Stimulated activated CD8-positive, alpha-beta memory T cell treated with anti-CD3 and anti-CD28 coated beads, Interleukin-12 subunit alpha, Interleukin-12 subunit beta, amount 100 ng/mL, for 24 hours (primary cell): ENCODE results near the gene MIPOL1.
"Not testable (repeated sequence)": the region's sequence is repeated elsewhere in the genome, so short reads cannot be mapped to it uniquely, and the experiment has no call there.

Experiments
- DNase-seq: peaks from one replicate; pipeline ENCODE4 v3.0.0-alpha.2; 2020; ENCODE audit errors: extremely low read depth

The MIPOL1 gene

DNA sequence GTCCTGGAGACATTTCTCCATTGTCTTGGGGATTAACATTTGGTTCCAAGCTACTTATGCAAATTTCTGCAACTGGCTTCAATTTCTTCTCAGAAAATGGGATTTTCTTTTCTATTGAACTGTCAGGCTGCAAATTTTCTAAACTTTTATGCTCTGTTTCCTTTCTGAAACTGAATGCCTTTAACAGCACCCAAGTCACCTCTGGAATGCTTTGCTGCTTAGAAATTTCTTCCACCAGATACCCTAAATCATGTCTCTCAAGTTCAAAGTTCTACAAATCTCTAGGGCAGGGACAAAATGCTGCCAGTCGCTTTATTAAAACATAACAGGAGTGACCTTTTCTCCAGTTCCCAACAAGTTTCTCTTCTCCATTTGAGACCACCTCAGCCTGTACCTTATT is 264.7 kb downstream of the MIPOL1 start:
- DNase-seq: not testable (repeated sequence)

DNA sequence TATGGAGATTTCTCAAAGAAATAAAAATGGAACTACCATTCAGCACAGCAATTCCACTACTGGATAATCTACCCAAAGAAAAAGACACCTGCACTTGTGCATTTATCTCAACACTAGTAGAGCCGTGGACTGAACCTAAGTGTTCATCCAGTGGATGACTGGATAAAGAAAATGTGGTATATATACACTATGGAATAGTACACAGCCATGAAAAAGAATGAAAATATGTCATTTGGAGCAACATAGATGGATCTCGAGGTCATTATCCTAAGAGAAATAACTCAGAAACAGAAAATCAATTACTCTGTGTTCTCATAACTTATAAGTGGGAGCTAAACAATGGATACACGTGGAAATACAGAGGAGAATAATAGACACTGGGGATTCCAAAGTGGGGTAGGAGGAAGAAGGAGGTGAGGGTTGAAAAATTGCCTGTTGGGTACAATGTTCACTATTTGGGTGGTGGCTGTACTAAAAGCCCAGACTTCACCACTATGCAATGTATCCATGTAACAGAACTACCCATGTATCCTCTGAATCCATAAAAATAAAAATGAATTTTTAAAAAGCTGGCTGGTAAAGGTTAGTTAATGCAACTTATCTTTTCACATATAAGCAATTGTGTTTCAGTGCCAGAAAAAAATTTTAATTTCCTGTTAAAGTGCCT is 266.6 kb downstream of the MIPOL1 start:
- no peak for DNase-seq

DNA sequence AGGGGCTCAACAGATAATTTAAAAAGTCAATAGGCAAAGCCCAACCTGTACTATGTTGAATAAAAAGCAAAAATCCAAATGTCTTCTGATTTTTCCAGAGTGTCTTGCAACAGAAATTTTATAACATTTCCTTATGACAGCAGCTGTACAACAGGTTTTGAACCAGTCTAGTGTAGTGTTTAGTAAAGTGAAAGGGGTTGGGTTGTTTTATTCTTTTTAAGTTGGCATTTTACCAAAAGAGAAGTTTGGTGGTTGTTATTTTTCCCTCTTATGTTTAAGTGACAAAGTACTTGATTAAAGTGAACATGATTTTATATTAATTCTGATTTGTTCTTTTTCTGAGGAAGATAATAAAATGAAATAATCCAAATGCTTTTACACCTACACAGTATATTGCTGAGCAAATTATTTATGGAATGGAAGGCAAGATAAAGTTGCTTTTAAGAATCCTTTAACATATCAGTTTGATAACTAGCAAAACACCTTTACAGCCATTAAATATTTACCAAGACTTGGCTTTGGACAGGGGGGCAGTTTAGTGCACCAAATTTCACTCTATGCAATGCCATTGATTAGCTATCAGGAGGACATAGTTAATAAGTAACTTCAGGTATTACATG is 268.4 kb downstream of the MIPOL1 start:
- DNase-seq: no peak

DNA sequence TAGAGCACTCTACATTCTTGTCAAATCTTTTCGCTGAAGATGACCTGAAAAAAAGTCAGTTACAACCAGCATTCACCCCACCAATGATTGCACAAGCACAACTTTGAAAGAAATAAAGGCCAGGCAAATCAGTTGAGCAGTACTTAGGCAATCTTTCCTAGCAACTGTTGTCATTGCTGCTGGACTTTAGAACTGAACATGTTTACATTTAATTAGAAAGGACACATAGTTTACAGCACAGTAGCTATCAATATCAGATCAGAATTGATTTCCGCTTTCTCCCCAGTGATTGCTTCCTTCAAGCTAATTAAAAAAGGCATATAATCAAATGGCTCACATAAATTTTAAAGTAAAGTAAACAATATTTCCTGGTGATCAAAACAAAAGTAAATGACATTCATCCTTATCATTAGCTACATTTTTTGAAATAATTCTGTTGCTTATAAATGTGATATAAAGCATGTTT is 268.9 kb downstream of the MIPOL1 start:
- DNase-seq: no peak

DNA sequence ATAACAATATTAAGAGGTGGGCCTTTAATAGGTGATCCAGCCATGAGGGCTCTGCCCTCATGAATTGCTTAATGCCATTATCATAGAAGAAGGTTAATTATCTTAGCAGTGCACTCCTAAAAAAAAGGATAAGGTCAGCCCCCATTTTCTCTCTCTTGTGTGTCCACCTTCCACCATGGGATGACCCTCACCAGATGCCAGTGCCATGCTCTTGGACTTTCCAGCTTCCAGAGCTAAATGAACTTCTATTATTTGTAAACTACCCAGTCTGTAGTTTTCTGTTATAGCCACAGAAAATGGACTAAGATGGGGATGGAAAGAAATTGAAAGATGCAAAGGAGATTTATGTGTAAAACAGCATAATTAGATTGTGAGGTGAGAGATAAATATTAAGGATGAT is 271.9 kb downstream of the MIPOL1 start:
- no peak for DNase-seq

DNA sequence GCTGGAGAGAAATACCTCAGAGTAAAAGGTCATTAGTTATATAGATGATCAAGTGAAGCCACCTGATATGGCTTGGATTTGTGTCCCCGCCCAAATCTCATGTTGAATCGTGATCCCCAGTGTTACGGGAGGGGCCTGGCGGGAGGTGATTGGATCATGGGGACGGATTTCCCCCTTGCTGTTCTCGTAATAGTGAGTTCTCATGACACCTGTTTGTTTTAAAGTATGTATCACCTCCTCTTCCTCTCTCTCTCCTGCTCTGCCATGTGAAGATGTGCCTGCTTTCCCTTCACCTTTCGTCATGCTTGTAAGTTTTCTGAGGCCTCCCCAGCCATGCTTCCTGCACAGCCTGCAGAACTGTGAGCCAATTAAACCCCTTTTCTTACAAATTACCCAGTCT is 272.5 kb downstream of the MIPOL1 start:
- DNase-seq: no peak

DNA sequence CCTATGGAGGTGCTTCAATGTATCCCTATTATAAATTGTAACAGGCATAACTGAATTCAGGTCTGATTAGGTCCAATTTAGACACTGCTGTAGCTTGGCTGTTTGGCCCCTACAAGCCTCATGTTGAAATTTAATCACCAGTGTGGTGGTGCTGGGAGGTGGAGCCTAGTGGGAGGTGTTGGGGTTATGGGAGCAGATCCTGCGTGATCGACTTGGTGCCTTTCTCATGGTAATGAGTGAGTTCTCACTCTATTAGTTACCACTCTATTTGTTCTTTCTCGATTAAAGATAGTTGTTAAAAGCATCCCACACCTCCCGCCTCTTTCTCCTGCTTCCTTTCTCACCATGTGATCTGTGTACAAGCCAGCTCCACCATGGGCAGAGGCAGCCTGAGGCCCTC is 275.2 kb downstream of the MIPOL1 start:
- no peak for DNase-seq

DNA sequence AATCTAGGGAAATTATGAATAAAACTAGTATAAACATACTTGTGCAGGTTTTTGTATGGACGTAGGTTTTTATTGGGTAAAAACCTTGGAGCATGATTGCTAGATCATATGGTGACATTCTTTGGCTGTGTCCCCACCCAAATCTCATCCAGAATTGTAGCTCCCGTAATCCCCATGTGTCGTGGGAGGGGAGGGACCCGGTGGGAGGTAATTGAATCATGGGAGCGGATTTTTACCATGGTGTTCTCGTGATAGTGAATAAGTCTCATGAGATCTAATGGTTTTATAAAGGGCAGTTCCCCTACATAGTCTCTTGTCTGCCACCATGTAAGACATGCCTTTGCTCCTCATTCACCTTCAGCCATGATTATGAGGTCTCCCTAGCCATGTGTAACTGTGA is 276.5 kb downstream of the MIPOL1 start:
- no peak for DNase-seq

DNA sequence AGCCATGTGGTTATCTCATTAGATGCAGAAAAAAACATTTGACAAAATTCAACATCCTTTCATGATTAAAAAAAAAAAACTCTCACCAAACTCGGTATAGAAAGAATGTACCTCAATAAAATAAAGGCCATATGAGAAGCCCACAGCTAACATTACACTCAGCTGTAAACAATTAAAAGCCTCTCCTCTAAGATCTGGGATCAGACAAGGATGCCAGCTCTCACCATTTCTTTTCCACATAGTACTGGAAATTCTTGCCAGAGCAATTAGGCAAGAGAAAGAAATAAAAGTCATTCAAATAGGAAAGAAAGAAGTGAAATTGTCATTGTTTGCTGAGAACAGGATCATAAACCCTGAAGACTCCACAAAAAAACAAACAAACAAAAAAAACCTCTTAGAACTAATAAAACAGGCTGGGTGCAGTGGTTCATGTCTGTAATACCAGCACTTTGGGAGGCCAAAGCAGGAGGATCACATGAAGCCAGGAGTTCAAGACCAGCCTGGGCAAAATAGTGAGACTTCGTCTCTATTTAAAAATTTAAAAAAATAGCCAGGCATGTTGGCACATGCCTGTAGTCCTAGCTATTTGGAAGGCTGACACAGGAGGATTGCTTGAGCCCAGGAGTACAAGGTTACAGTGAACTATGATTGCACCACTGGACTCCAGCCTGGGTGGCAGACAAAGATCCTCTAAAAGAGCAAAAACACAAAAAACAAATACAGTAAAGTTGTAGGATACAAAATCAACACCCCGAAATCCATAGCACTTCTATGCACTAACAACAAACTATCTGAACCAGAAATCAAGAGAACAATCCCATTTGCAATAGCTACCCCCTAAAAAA is 282.9 kb downstream of the MIPOL1 start:
- no peak for DNase-seq

DNA sequence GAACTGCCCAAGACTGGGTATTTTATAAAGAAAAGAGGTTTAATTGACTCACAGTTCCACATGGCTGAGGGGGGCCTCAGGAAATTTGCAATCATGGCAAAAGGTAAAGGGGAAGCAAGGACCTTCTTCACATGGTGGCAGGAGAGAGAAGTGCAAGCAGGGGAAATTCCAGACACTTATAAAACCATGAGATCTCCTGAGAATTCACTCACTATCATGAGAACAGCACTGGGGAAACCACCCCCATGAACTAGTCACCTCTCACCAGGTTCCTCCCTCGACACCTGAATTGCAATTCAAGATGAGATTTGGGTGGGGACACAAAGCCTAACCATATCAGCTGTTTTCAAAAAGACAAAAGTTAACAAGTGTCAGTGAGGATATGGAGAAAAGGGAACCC is 284.7 kb downstream of the MIPOL1 start:
- no peak for DNase-seq

DNA sequence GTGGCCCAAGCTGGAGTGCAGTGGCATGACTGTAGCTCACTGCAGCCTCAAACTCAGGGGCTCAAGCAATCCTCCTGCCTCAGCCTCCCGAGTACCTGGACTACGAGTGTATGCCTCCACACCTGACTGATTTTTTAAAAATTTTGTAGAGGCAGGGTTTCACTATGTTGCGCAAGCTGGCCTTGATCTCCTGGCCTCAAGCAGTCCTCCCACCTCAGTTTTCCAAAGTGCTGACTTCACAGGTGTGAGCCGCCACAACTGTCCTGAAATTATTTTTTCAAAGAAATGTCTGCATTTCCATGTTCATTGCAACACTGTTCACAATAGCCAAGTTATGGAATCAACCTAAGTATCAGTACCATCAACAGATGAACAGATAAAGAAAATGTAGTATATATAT is 285.9 kb downstream of the MIPOL1 start:
- DNase-seq: no peak

DNA sequence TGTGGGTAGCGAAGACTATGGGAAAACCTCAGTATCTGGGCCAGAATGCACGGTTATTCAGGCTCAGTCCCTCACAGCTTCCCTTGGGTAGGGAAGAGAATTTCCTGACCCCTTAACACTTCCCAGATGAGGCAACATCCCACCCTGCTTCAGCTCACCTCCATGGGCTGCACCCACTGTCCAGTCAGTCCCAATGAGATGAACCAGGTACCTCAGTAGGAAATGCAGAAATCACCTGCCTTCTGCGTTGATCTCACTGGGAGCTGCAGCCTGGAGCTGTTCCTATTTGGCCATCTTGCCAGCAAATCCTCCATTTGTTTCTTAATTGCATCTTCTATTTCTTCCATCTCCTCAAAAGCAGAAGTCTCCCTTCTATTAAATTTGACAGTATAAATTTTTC is 292.9 kb downstream of the MIPOL1 start:
- DNase-seq: no peak

DNA sequence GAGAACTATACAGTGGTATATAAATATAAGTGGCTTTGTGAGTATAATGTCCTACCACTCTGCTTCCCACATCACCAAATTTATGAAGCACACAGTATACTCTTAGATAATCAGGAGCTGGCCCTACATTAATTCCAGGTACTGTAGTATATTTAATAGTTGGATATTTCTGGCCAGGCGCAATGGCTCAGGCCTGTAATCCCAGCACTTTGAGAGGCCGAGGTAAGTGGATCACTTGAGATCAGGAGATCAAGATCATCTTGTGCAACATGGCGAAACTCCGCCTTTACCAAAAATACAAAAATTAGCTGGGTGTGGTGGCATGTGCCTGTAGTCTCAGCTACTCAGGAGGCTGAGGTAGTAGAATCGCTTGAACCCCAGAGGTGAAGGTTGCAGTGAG is 293.3 kb downstream of the MIPOL1 start:
- no peak for DNase-seq

DNA sequence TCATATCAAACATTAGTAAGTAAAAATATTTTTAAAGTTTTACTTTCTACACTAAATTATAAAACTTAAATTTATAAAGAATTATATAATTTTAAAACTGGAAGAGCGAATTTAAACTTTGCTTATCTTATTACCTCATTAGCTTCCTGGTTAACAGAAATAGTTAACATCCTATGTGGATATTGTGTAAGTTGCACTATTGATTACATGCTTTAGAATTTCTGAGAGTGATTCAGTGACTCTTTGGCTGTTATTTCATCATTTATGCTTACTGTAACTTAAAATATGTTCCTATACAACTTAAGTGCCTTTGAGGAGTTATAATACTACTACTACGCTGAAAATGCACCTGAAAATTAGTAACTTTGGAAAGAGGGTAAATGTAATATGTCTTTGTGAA is 295.9 kb downstream of the MIPOL1 start:
- DNase-seq: no peak

DNA sequence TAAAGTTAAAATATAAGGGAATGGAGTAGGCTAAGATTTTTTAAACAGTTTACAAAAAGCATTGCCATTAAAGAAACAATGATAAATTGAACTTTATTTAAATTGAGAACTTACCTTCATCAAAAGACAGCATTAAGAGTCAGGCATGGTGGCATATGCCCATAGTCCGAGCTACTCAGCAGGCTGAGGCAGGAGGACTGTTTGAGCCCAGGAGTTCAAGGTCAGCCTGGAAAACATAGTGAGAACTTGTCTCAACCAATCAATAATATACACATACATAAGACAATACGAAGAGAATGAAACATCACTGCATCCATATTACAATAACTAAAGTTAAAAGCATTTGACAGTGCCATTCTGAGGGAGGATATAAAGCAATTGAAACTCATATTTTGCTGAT is 299.7 kb downstream of the MIPOL1 start:
- no peak for DNase-seq

DNA sequence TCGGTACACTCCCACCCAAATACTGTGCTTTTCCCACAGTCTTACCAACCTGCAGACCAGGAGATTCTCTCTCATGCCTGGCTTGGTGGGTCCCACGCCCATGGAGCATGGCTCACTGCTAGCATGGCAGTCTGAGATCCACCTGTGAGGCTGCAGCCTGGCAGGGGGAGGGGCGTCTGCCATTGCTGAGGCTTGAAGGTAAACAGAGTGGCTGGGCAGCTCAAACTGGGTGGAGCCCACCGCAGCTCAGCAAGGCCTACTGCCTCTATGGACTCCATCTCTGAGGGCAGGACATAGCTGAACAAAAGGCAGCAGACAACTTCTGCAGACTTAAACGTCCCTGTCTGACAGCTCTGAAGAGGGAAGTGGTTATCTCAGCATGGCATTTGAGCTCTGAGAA is 304.1 kb downstream of the MIPOL1 start:
- no peak for DNase-seq

DNA sequence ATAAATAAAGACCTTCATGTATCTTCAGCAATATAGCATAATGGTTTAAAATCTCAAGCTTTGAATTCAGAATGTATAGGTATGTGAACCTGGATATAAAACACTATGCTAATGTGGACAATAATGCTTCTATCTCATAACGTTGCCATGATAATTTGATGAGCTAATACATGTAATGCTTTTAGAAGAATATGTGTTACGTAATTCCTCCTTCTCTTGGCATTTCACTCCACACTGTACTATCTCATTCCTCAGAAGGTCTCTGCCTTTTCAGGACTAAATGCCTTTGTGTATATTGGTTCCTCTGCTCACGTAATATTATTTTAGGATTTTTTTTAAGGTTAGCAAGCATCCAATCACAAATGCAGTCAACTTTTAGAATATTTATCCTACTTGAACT is 310.8 kb downstream of the MIPOL1 start:
- DNase-seq: no peak

DNA sequence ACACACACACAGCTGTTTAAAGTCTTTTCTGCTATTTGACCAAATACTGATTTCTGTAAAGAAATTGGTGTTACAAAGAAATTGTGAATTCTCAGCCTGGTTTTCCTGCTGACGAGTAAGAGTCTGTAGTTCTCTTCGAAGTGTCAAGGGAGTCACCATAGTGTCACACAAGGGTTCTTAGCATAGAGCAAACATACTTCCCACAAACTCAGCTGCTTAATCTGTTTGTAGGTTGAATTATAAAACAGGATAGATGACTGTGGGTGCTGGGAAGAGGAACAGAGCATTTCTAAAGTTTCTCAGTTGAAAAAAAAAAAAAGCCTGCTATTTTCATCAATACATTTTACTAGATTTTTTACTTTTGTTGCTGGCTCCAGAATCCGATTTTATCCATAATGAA is 314.4 kb downstream of the MIPOL1 start:
- DNase-seq: no peak

DNA sequence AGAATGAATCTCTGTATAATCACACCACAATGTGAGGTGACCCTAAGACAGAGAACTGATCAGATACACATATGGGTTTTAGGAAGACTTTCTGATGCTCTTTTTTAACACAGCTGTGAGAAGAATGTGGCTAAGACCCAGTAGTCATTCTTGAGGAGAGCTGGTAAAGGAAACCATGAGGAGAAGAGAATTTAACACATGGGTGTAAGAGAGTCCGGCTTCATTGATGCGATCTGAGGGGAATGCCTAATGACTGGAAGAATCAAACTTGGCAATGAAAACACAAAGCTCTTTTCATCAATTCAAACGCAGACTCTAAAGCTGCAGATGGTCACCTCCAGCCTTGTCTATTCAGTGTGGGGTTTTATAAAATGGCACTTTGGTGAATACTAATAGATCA is 318.0 kb downstream of the MIPOL1 start:
- no peak for DNase-seq

DNA sequence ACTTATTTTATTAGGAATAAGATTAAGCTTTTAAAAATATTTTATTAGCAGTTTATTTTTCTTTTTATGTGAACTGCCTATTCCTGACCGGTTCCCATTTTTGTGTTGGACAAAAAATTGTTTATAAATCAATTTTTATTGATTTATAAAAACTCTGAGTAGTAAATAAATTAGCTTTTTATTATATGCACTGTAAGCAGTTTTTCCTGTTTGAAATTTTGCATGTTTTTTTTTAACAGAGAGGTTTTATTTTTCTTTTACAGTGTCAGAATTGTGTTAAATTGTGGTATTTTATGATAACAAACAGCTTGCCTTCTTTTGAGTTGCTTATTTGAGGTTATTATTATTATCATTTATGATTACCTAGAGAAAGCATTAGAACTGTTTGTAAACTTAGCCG is 329.3 kb downstream of the MIPOL1 start:
- DNase-seq: no peak

DNA sequence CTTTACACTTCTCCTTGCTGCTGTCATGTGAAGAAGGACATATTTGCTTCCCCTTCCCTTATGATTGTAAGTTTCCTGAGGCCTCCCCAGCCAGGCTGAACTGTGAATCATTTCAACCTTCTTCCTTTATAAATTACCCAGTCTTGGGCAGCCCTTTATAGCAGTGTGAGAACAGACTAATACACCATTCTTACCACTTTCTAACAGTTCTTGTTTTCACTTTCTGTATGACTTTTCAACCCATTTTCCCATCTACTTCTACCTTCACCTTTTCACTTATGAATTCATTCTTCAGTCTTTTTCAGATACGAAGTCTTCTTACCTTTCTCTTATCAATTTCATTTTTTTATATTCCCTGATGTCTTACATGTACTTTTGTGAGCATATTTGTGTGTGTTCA is 342.3 kb downstream of the MIPOL1 start:
- no peak for DNase-seq

DNA sequence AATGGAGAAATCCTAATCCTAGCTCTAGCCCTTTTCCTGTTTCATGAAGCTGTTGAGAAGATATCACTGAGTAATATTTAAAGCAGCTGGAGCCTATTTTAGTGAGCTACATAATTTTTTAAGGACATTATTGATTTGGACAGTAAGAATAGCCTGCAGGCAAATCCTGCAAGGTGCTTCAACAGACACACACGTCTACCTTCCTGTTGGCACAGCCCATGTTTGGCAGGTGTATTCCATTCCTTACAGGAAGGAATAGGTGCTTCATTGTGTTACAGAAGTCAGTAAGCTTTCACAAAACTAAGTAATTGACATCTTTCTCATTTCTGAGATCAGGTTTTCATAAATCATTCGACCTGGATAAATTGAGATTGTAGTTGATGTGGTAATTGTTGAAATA is 346.7 kb downstream of the MIPOL1 start:
- no peak for DNase-seq

DNA sequence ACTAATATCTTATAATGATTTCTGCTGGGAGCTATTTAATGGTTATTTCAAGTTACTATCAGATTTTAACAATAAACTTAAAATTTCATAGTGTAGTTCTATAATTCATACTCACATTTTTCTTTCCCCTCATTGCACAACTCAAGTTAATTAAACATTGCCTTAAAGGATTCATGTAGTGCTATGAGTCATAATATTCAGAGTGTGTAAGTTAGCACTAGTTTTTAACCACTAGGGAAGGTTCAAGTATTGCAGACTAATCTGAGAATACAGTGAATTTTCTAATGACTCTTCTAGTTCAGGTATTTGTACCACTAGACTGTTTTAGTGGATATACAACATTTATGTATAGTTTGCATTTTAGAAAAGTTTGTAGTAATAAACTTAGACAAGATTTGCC is 347.4 kb downstream of the MIPOL1 start:
- DNase-seq: no peak
